ENCODE results near the gene BAIAP2. TPM values are rescaled to one million over a fixed set of nuclear protein-coding genes. Genes with fewer than 3 reads are reported as not detected.

The BAIAP2 gene
- polyA plus RNA-seq, 1 experiment, result 9.6 TPM

DNA sequence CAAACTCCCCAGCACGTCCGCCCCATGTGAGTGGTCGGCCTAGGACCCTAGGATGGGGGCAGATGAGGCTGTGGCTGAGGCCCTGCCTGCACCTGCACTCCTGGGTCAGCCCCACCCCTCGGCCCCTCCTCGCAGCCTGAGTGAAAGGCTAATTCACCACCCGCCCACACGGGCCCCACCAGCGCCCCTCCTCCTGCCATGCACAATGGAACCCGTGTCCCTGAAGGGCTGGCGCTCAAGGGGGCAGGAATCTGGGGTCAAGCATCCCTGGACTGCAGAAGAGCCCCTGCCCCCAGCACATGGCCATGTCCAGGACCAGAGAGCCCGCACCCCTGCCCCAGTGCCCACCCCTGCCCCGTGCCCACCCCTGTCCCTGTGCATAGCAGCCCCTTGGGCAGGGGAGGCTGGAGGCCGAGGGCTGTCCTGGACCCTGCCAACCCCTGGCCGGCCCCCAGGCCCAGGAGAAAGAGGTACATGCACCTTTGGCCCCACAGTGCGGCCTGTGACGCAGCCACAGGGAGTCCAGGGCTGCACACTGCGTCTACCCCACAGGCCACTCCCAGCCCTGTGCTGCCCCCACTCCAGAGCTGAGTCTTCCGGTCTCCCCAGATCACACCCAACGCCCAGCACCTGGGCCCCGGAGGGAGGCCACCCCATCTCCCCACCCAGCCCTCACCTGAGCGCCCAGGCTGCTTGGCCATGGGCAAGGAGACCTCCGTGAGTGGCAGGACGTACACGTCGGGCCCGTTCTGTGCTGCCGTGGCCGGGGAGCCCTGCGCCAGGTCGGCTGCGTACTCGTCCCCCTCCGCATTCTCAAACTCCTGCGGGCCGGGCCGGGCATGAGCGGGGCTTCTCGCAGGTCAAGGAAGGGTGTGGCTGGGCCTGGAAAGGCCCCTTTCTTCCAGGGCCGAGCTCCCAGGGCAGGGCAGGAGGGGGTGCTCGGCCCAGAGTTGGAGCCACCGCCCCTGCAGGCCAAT is 95.7 kb downstream of the BAIAP2 start:
- Histone ChIP-seq H3K4me3 (ENCODE audit: low read depth, low read length) (no peak overlapping the region), H3K27ac (ENCODE audit: low read depth, low read length) (no peak overlapping the region), H3K9me3 (ENCODE audit: control insufficient read depth, insufficient read depth, low read length) (no peaks in the 10 kb centered on the region; the same call in 1 of the 2 replicates), H3K27me3 (ENCODE audit: control insufficient read depth, insufficient read depth, low read length) (peaks cover 13% of the 10 kb centered on the region)
- ChIA-PET POLR2A (interaction anchor here (0.6 kb wide), 1 partner anchor 140 kb away, joined by 3 read pairs; no protein-coding TSS in a partner anchor), CTCF (no interaction called here)
- TF ChIP-seq, protein P1, sequence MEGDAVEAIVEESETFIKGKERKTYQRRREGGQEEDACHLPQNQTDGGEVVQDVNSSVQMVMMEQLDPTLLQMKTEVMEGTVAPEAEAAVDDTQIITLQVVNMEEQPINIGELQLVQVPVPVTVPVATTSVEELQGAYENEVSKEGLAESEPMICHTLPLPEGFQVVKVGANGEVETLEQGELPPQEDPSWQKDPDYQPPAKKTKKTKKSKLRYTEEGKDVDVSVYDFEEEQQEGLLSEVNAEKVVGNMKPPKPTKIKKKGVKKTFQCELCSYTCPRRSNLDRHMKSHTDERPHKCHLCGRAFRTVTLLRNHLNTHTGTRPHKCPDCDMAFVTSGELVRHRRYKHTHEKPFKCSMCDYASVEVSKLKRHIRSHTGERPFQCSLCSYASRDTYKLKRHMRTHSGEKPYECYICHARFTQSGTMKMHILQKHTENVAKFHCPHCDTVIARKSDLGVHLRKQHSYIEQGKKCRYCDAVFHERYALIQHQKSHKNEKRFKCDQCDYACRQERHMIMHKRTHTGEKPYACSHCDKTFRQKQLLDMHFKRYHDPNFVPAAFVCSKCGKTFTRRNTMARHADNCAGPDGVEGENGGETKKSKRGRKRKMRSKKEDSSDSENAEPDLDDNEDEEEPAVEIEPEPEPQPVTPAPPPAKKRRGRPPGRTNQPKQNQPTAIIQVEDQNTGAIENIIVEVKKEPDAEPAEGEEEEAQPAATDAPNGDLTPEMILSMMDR (IDR thresholded peaks at IDR 0.05; ENCODE audit: low read depth, low read length), result no peak
- DNase-seq (ENCODE audit: low read depth, low spot score), result no peak

DNA sequence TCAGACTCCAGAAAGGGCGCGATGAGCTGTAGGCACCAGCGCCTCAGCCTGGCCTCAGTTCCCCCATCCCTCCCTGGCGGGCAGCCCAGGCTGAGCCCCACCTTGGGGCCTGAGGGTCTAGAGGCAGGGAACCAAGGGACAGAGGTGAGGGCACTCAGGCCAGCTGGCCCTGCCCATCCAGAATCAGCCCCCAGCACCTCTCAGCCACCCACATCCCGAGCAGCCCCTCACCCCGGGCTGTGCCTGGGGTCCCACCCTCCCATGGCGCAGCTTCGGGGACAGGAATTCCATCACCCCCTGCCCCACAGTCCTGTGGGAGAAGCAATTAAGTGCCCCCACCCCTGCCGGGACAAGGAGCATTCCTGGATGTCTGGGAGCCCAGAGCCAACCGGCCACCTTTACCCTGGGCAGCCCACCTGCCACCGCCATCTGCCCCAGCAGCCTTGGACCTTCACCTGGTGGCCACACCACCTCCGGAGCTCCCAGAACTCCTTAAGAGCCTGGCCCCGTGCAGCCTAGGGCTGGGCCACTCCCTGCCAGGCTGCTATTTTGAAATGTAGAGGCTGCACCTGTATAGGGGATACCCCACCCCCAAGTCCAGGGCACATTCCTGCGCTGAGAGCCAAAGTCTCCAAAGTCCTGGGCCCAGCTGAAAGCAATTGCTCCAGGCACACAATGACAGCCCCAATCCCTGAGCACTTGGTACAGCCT is 96.7 kb downstream of the BAIAP2 start:
- POLR2A ChIA-PET, result no interaction called here
- DNase-seq (ENCODE audit: low read depth, low spot score), result no peak
- Histone ChIP-seq H3K27me3 (ENCODE audit: control insufficient read depth, insufficient read depth, low read length) (peaks cover 12% of the 10 kb centered on the region), H3K9me3 (ENCODE audit: control insufficient read depth, insufficient read depth, low read length) (no peaks in the 10 kb centered on the region; the same call in 1 of the 2 replicates), H3K4me3 (ENCODE audit: low read depth, low read length) (no peak overlapping the region), H3K27ac (ENCODE audit: low read depth, low read length) (no peak overlapping the region)
- TF ChIP-seq, protein P1 (IDR thresholded peaks at IDR 0.05; ENCODE audit: low read depth, low read length), result no peak
- CTCF ChIA-PET, result no interaction called here

DNA sequence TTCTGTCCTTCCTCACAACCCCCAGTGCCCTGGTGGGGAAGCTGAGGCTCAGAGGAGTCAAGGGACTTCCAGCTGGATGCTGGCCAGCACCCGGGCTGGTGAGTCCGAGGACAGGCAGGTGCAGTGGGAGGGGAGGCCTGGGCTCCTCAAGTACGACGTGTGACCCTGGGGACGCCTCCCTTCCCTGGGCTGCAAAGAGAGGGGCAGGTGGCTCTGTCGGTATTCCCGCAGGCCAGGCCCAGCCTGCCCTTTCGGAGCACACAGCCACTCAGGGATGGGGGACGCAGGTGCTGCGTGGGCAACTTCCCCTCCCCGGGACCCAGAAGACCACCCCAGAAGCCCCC is 97.2 kb downstream of the BAIAP2 start:
- CTCF ChIA-PET, result no interaction called here

DNA sequence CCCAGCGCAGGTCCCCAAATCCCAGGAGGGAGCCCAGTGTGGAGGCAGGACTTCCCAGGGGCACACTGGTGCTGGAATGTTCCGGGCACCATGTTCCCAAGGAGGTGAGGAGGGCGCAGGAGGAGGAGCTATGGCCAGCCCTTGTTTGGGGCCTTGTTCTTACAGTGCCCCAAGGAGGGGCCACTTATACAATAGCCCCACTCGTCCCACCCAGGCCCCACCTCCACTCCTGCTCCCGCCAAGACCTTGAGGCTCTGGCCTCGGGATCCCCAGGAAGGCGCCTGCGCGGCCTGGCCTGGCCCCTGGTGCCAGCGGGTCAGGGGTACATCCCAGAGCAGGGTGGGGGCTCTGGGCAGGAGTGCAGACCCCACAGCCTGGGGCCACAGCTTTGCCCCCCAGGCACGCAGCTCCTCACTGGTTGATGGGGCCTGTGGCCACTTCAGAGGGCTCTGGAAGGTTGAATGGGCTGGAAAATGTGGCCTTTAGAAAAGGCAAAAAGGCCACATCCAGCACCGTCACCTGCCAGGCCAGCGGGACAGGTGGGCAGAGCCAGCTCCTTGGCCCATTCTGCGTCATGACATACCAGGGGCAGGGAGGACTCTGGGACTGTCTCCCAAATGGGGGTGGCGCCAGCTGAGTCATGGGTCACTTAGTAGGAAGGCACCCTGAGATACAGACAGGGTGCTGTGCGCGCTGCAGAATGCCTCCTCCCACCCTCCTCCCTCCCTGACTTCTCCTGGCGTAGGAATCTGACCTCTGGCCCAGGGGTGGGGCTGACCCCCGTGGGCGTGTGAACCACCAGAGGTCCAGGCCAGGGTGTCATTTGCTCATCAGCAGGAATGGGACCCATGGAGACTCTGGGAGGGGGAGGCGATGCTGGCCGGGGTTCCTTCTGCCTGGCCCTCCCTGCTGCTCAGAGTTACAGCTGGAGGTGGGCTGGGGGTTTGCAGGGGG is 98.1 kb downstream of the BAIAP2 start:
- ChIA-PET CTCF (interaction anchor here (1.2 kb wide), 1 partner anchor 10 kb away, joined by 4 read pairs; no protein-coding TSS in a partner anchor), POLR2A (no interaction called here)
- peaks cover 10% of the 10 kb centered on the region for H3K27me3 ChIP-seq (ENCODE audit: control insufficient read depth, insufficient read depth, low read length)
- H3K4me3 ChIP-seq (ENCODE audit: low read depth, low read length), result no peak overlapping the region
- TF ChIP-seq, protein P1 (IDR thresholded peaks at IDR 0.05; ENCODE audit: low read depth, low read length), result no peak
- no peak overlapping the region for H3K27ac ChIP-seq (ENCODE audit: low read depth, low read length)
- H3K9me3 ChIP-seq (ENCODE audit: control insufficient read depth, insufficient read depth, low read length), result peaks cover 7% of the 10 kb centered on the region
- DNase-seq (ENCODE audit: low read depth, low spot score), result no peak

More for the DNA sequence above, 97.2 kb downstream of the BAIAP2 start:
- Histone ChIP-seq H3K27me3 (ENCODE audit: control insufficient read depth, insufficient read depth, low read length) (peaks cover 11% of the 10 kb centered on the region), H3K4me3 (ENCODE audit: low read depth, low read length) (no peak overlapping the region), H3K9me3 (ENCODE audit: control insufficient read depth, insufficient read depth, low read length) (peaks cover under 1% of the 10 kb centered on the region; the same call in 1 of the 2 replicates), H3K27ac (ENCODE audit: low read depth, low read length) (no peak overlapping the region)
- POLR2A ChIA-PET, result no interaction called here
- no peak for DNase-seq (ENCODE audit: low read depth, low spot score)
- TF ChIP-seq, protein P1 (IDR thresholded peaks at IDR 0.05; ENCODE audit: low read depth, low read length), result no peak

All from AG04450 (cell line).